Keratinocyte (primary cell): ENCODE data around the gene TSSC4. TPM values are rescaled to one million over a fixed set of nuclear protein-coding genes. Genes with fewer than 3 reads are reported as not detected.

ENCODE experiments used
- DNase-seq: peaks from one replicate; pipeline ENCODE4 v3.0.0-alpha.2; 2011; ENCODE audit warnings: low read depth, missing footprints, low spot score
- FAIRE-seq: peaks from 2 replicates; lab custom pipeline; 2011; peaks lifted over from hg19 to GRCh38; lab: Jason Lieb, UNC
- H2AFZ ChIP-seq: 2 replicates; pipeline ENCODE4 v1.6.0; 2012; ENCODE audit warnings: low read length, control low read depth, inconsistent platforms; ENCODE audit not compliant: control insufficient read depth
- H3K27ac ChIP-seq: 2 replicates; pipeline ENCODE4 v1.5.1; 2011; ENCODE audit warnings: low read length; ENCODE audit not compliant: control insufficient read depth, insufficient read depth
- H3K27me3 ChIP-seq: 3 replicates; pipeline ENCODE4 v1.6.0; 2011; ENCODE audit warnings: low read length; ENCODE audit not compliant: control insufficient read depth, insufficient read depth; ENCODE audit errors: extremely low read depth
- H3K36me3 ChIP-seq, 2 experiments: 2 replicates in 1 of 2; 3 replicates in 1 of 2; pipeline ENCODE4 v1.5.1; 2011; ENCODE audit warnings: low read length in 2 of 2, mild to moderate bottlenecking in 1 of 2; ENCODE audit not compliant: control insufficient read depth in 2 of 2, insufficient read depth in 2 of 2; ENCODE audit errors: extremely low read depth in 1 of 2
- H3K4me1 ChIP-seq: 3 replicates; pipeline ENCODE4 v1.5.1; 2011; ENCODE audit warnings: low read length; ENCODE audit not compliant: control insufficient read depth, insufficient read depth; ENCODE audit errors: extremely low read depth
- H3K4me2 ChIP-seq: 3 replicates; pipeline ENCODE4 v1.6.0; 2011; ENCODE audit warnings: low read depth, low read length; ENCODE audit not compliant: control insufficient read depth, insufficient read depth; ENCODE audit errors: extremely low read depth
- H3K4me3 ChIP-seq, 3 experiments: fragments of 200-600 bp in 1 of 3; sonication (generic) in 1 of 3; 2 replicates in 2 of 3; 3 replicates in 1 of 3; pipeline ENCODE4 v1.5.1; 2011 to 2016; ENCODE audit warnings: low read length in 3 of 3, mild to moderate bottlenecking in 3 of 3, control low read depth in 2 of 3, inconsistent platforms in 1 of 3, low read depth in 1 of 3, mixed read lengths in 1 of 3, mixed run types in 1 of 3, moderate library complexity in 1 of 3; ENCODE audit not compliant: control insufficient read depth in 2 of 3, insufficient read depth in 2 of 3; ENCODE audit errors: extremely low read depth in 1 of 3
- H3K79me2 ChIP-seq: 2 replicates; pipeline ENCODE4 v1.6.0; 2012; ENCODE audit warnings: low read length; ENCODE audit not compliant: control insufficient read depth, insufficient read depth
- H3K9ac ChIP-seq: 3 replicates; pipeline ENCODE4 v1.6.0; 2011; ENCODE audit warnings: low read length; ENCODE audit not compliant: control insufficient read depth, insufficient read depth; ENCODE audit errors: extremely low read depth
- H3K9me1 ChIP-seq: 3 replicates; pipeline ENCODE4 v1.6.0; 2011; ENCODE audit warnings: low read length; ENCODE audit not compliant: control insufficient read depth, insufficient read depth; ENCODE audit errors: extremely low read depth
- H3K9me3 ChIP-seq: 2 replicates; pipeline ENCODE4 v1.5.1; 2012; ENCODE audit warnings: low read depth, low read length; ENCODE audit not compliant: control insufficient read depth
- H4K20me1 ChIP-seq: 3 replicates; pipeline ENCODE4 v1.6.0; 2011; ENCODE audit warnings: low read length; ENCODE audit not compliant: control insufficient read depth, insufficient read depth; ENCODE audit errors: extremely low read depth
- CTCF ChIP-seq, 3 experiments: IDR thresholded peaks in 1 of 3; conservative IDR thresholded peaks in 1 of 3; optimal IDR thresholded peaks in 1 of 3; 2 replicates in 2 of 3; 3 replicates in 1 of 3; pipeline versions ENCODE3 to v1.5.1; 2011; ENCODE audit warnings: low read length in 3 of 3, mild to moderate bottlenecking in 3 of 3, moderate library complexity in 2 of 3, control low read depth in 1 of 3, inconsistent platforms in 1 of 3; ENCODE audit not compliant: insufficient read depth in 2 of 3; ENCODE audit errors: extremely low read depth in 1 of 3
- EZH2 ChIP-seq: IDR thresholded peaks from one replicate; pipeline ENCODE4 v1.6.1; 2012; ENCODE audit warnings: inconsistent platforms, mild to moderate bottlenecking, low read length, moderate library complexity
- dilution Hi-C: fragments of 300-500 bp; cut with MboI; formaldehyde crosslinking; loops from one replicate; pipeline ENCODE4 v1.7.0; 2020; ENCODE audit warnings: low sequenced_read_pairs; ENCODE audit not compliant: extremely low pct_ligation_motif_present
- polyA plus RNA-seq, 5 experiments: library from polyadenylated mRNA; depleted of rRNA in 3 of 5; stranded (reverse) in 3 of 5; stranded (forward) in 1 of 5; unstranded in 1 of 5; fragments of >200 nt; gene quantifications; 1 replicate in 1 of 5; 2 replicates in 3 of 5; 3 replicates in 1 of 5; pipeline versions ENCODE4 v1.2.1 to v1.2.3, GENCODE V29; 2011 to 2012; ENCODE audit warnings: missing spikeins in 2 of 5, low read depth in 1 of 5, low replicate concordance in 1 of 5

TSSC4 gene
- polyA plus RNA-seq, 1 donor (not counting 4 experiments of a cell fraction or from before 2014, with no cell fraction given): 15.9 TPM

DNA sequence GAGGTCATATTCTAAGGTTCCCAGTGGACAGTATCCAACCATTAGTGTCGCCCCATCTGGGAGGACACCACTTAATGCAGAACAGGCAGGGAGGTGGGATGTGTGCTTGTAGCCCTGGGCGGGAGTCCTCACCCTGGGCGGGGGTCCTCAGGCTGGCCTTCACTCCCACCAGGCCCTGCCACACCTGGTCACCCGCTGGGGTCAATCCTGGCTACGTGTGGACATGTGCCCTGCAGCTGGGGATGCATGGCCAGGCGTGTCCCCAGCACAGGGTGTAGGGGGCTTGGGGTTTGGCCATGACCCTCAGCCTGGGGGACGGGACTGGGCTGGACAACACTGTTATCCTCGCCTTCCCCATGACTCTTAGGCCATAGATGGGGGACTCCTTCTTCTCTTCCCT lies 25.0 kb downstream of the TSSC4 start:
- dilution Hi-C loops: no loop called here

DNA sequence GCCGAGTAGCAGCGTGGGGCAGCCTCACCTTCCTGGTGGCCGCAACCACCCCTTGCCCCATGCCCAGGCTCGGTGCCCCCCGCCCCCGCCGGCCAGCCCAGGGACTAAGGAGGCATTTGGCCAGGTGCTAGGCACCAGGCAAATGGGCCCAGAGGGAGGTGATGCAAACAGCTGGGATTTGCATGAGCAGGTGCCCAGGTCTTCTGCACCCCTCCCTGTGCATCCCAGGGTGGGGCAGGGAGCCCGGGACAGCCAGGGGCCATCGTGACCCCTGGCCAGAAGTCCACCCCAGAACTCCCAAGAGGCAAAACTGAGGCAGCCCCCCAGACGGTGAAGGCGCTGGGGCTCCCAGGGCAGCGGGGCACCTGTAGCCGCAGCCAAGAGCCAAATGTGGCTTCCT lies 25.7 kb downstream of the TSSC4 start:
- TF ChIP-seq EZH2: no peak
- no peak for TF ChIP-seq CTCF (optimal IDR thresholded peaks at IDR 0.05 in 1 of 3, IDR thresholded peaks at IDR 0.05 in 1 of 3, conservative IDR thresholded peaks at IDR 0.05 in 1 of 3; ENCODE audit: extremely low read depth in 1 of 3, insufficient read depth in 2 of 3, low read length in 3 of 3)
- DNase-seq (no peak), FAIRE-seq (no peak)
- Histone ChIP-seq H3K27ac (no peak overlapping the region), H3K4me1 (no peaks in the 10 kb centered on the region), H4K20me1 (no peaks in the 10 kb centered on the region), H3K9me3 (no peaks in the 10 kb centered on the region), H2AFZ (no peak overlapping the region), H3K9ac (no peak overlapping the region), H3K4me2 (no peak overlapping the region), H3K9me1 (no peaks in the 10 kb centered on the region), H3K36me3 (no peaks in the 10 kb centered on the region), H3K79me2 (no peaks in the 10 kb centered on the region), H3K4me3 (no peak overlapping the region), H3K27me3 (peaks cover 6% of the 10 kb centered on the region)
- dilution Hi-C loops: no loop called here

More for the DNA sequence above, 25.0 kb downstream of the TSSC4 start:
- no peaks in the 10 kb centered on the region for H3K4me1 ChIP-seq
- no peaks in the 10 kb centered on the region for H3K9me3 ChIP-seq
- H3K27me3 ChIP-seq: peaks cover 7% of the 10 kb centered on the region
- TF ChIP-seq CTCF (optimal IDR thresholded peaks at IDR 0.05 in 1 of 3, IDR thresholded peaks at IDR 0.05 in 1 of 3, conservative IDR thresholded peaks at IDR 0.05 in 1 of 3; ENCODE audit: extremely low read depth in 1 of 3, insufficient read depth in 2 of 3, low read length in 3 of 3): no peak
- TF ChIP-seq EZH2: no peak
- no peak overlapping the region for H3K27ac ChIP-seq
- H3K79me2 ChIP-seq: no peaks in the 10 kb centered on the region
- H2AFZ ChIP-seq: no peak overlapping the region
- FAIRE-seq: no peak
- no peaks in the 10 kb centered on the region for H3K36me3 ChIP-seq
- H3K4me3 ChIP-seq: no peak overlapping the region
- H4K20me1 ChIP-seq: no peaks in the 10 kb centered on the region
- no peak overlapping the region for H3K9ac ChIP-seq
- no peaks in the 10 kb centered on the region for H3K9me1 ChIP-seq
- DNase-seq: no peak
- no peak overlapping the region for H3K4me2 ChIP-seq
